ENCODE measurements around the gene STK32B. TPM values are rescaled to one million over a fixed set of nuclear protein-coding genes. Genes with fewer than 3 reads are reported as not detected.

The STK32B gene
- total and polyA plus RNA-seq, 4 donors: 0.02 to 0.28 (median 0.08) TPM; not detected in 1

DNA sequence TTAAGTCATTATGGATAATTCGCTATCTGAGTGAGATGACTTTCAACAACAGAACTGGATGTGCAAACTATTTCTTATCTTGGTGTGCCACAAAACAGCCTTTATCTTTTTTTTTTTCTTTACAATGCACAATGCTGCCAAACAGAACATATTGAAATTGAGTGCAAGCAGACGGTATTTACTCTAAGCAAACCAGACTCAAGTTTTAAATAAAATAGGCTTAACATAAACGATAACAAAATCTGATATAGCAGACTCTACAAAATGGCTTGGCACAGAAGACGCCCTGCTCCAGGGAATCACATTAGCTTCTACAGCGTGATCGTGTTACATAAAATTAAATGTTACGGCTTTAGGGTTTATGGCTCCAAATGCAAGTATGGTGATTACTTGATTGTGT, 9.6 kb upstream of the STK32B start:
- H3K4me1 ChIP-seq (ENCODE audit: control insufficient read depth in 4 of 4, insufficient read depth in 4 of 4, low read length in 3 of 4): no peaks in the 10 kb centered on the region
- no peak overlapping the region for H3K27ac ChIP-seq (ENCODE audit: low read depth in 1 of 2, low read length in 2 of 2)
- WGBS: 82% methylated on average over 7 of the region's 7 CpGs
- no peaks in the 10 kb centered on the region for H3K9me3 ChIP-seq (ENCODE audit: control insufficient read depth in 4 of 4, low read length in 3 of 4)
- H3K9ac ChIP-seq (ENCODE audit: low read depth in 1 of 2, low read length in 2 of 2): no peak overlapping the region
- H3K4me3 ChIP-seq (ENCODE audit: low read depth in 1 of 3, low read length in 3 of 3): no peak overlapping the region
- H3K36me3 ChIP-seq (ENCODE audit: control insufficient read depth in 4 of 4, insufficient read depth in 3 of 4, low read depth in 1 of 4, low read length in 3 of 4): no peaks in the 10 kb centered on the region
- TF ChIP-seq, protein P1, sequence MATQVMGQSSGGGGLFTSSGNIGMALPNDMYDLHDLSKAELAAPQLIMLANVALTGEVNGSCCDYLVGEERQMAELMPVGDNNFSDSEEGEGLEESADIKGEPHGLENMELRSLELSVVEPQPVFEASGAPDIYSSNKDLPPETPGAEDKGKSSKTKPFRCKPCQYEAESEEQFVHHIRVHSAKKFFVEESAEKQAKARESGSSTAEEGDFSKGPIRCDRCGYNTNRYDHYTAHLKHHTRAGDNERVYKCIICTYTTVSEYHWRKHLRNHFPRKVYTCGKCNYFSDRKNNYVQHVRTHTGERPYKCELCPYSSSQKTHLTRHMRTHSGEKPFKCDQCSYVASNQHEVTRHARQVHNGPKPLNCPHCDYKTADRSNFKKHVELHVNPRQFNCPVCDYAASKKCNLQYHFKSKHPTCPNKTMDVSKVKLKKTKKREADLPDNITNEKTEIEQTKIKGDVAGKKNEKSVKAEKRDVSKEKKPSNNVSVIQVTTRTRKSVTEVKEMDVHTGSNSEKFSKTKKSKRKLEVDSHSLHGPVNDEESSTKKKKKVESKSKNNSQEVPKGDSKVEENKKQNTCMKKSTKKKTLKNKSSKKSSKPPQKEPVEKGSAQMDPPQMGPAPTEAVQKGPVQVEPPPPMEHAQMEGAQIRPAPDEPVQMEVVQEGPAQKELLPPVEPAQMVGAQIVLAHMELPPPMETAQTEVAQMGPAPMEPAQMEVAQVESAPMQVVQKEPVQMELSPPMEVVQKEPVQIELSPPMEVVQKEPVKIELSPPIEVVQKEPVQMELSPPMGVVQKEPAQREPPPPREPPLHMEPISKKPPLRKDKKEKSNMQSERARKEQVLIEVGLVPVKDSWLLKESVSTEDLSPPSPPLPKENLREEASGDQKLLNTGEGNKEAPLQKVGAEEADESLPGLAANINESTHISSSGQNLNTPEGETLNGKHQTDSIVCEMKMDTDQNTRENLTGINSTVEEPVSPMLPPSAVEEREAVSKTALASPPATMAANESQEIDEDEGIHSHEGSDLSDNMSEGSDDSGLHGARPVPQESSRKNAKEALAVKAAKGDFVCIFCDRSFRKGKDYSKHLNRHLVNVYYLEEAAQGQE (IDR thresholded peaks at IDR 0.05): no peak
- H3K27me3 ChIP-seq (ENCODE audit: control insufficient read depth in 4 of 4, insufficient read depth in 4 of 4, low read length in 3 of 4): peaks cover 0 to 7% (median 3%) of the 10 kb centered on the region in 4 donors
- no peak for DNase-seq (ENCODE audit: low spot score)

- Histone ChIP-seq H3K4me1 (ENCODE audit: control insufficient read depth in 4 of 4, insufficient read depth in 4 of 4, low read length in 3 of 4) (no peaks in the 10 kb centered on the region), H3K4me3 (ENCODE audit: low read depth in 1 of 3, low read length in 3 of 3) (no peak overlapping the region), H3K36me3 (ENCODE audit: control insufficient read depth in 4 of 4, insufficient read depth in 3 of 4, low read depth in 1 of 4, low read length in 3 of 4) (no peaks in the 10 kb centered on the region), H3K9ac (ENCODE audit: low read depth in 1 of 2, low read length in 2 of 2) (no peak overlapping the region), H3K27me3 (ENCODE audit: control insufficient read depth in 4 of 4, insufficient read depth in 4 of 4, low read length in 3 of 4) (peaks cover 0 to 7% (median 2%) of the 10 kb centered on the region in 4 donors), H3K9me3 (ENCODE audit: control insufficient read depth in 4 of 4, low read length in 3 of 4) (no peaks in the 10 kb centered on the region), H3K27ac (ENCODE audit: low read depth in 1 of 2, low read length in 2 of 2) (no peak overlapping the region)
- DNase-seq (ENCODE audit: low spot score): peak; percentile 16
- TF ChIP-seq, protein P1 (IDR thresholded peaks at IDR 0.05): no peak
- TF ChIP-seq, protein P2, sequence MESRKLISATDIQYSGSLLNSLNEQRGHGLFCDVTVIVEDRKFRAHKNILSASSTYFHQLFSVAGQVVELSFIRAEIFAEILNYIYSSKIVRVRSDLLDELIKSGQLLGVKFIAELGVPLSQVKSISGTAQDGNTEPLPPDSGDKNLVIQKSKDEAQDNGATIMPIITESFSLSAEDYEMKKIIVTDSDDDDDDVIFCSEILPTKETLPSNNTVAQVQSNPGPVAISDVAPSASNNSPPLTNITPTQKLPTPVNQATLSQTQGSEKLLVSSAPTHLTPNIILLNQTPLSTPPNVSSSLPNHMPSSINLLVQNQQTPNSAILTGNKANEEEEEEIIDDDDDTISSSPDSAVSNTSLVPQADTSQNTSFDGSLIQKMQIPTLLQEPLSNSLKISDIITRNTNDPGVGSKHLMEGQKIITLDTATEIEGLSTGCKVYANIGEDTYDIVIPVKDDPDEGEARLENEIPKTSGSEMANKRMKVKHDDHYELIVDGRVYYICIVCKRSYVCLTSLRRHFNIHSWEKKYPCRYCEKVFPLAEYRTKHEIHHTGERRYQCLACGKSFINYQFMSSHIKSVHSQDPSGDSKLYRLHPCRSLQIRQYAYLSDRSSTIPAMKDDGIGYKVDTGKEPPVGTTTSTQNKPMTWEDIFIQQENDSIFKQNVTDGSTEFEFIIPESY (IDR thresholded peaks at IDR 0.05): no peak
- TF ChIP-seq MAX (IDR thresholded peaks at IDR 0.05) (no peak), FOXA2 (IDR thresholded peaks at IDR 0.05) (no peak), NR2F2 (IDR thresholded peaks at IDR 0.05) (no peak), EGR1 (IDR thresholded peaks at IDR 0.05; ENCODE audit: low read depth in 2 of 2) (no peak), RXRA (IDR thresholded peaks at IDR 0.05) (no peak), RAD21 (IDR thresholded peaks at IDR 0.05) (no peak)
- 41% methylated on average over 6 of the region's 6 CpGs for WGBS
Measured at GRCh38 chr4:5043579-5043978, 7.7 kb upstream of the STK32B start.

Measured in liver (tissue), 9 donors.